MM.1S (cell line): Measurements from ENCODE around the gene ADAMTSL1.

Source experiments
- EZH2phosphoT487 ChIP-seq: fragments of 300-600 bp; sonication (generic); IDR thresholded peaks from 2 replicates; pipeline ENCODE4 v1.6.1; 2018; ENCODE audit warnings: antibody characterized with exemption, low read length
- TF ChIP-seq, protein P1 (sequence below): fragments of 300-600 bp; sonication (generic); IDR thresholded peaks from 2 replicates; pipeline ENCODE4 v1.5.1; 2016; ENCODE audit warnings: antibody characterized with exemption, low read length, mixed read lengths

DNA sequence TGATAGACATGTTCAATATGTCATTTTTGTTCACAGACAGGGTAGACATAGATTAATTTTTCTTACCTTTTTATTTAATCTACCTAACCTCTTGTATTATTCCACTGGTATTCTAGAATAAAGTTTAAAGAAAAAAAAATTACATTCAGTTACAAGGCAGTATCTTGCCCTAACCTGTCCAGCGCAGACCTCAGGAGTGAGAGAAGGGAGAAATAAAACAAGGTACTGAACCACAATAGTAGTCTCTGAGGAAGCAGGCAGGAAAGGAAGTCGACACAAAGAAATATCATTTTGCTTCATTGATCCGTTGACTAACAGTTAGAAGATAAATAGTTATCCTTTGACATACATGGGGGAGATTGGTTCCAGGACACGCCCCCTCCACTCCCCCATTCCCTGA lies 12.5 kb upstream of the ADAMTSL1 start:
- TF ChIP-seq, protein P1, sequence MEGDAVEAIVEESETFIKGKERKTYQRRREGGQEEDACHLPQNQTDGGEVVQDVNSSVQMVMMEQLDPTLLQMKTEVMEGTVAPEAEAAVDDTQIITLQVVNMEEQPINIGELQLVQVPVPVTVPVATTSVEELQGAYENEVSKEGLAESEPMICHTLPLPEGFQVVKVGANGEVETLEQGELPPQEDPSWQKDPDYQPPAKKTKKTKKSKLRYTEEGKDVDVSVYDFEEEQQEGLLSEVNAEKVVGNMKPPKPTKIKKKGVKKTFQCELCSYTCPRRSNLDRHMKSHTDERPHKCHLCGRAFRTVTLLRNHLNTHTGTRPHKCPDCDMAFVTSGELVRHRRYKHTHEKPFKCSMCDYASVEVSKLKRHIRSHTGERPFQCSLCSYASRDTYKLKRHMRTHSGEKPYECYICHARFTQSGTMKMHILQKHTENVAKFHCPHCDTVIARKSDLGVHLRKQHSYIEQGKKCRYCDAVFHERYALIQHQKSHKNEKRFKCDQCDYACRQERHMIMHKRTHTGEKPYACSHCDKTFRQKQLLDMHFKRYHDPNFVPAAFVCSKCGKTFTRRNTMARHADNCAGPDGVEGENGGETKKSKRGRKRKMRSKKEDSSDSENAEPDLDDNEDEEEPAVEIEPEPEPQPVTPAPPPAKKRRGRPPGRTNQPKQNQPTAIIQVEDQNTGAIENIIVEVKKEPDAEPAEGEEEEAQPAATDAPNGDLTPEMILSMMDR: no peak
- TF ChIP-seq EZH2phosphoT487: no peak
